ENCODE measurements around the gene PTPRJ. TPM values are rescaled to one million over a fixed set of nuclear protein-coding genes. Genes with fewer than 3 reads are reported as not detected.

PTPRJ gene
- total and polyA plus RNA-seq, 2 donors (not counting 3 experiments of a cell fraction or from before 2014, with no cell fraction given) = 3.1 to 7.7 TPM

DNA sequence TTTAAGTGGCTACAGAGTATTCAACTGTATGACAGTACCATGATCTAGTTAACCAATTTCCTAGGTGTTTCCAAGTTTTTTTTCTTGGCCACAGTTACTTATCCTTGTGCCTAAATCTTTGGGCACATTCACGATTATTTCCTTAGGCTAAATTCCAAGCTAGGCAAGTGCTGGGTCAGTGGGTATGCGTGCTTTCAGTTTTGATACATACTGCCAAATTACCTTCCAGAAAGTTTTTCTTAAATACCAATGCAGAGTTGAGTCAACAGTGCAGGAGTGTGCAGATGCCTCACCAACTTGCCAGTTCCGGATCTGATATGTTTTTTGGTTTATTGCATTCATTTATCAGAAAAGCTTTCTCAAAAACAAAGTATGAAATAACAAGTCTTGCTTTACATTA is 168.4 kb downstream of the PTPRJ start:
- H2AFZ ChIP-seq (ENCODE audit: low read depth, low read length) = no peak overlapping the region
- no peak overlapping the region for H3K4me2 ChIP-seq (ENCODE audit: insufficient read depth, low read length)
- no peaks in the 10 kb centered on the region for H3K27me3 ChIP-seq (ENCODE audit: control insufficient read depth in 2 of 2, insufficient read depth in 2 of 2, low read length in 2 of 2)
- BruUV-seq (replicated peaks) = no TSS peak
- H3K4me1 ChIP-seq (ENCODE audit: control insufficient read depth, extremely low read depth, insufficient read depth, low read length) = peaks cover 17% of the 10 kb centered on the region
- TF ChIP-seq JUN (IDR thresholded peaks at IDR 0.05; ENCODE audit: borderline replicate concordance, insufficient read depth, insufficient read length, low read depth) (no peak), FOS (IDR thresholded peaks at IDR 0.05; ENCODE audit: borderline replicate concordance, insufficient read depth, low read length) (no peak), POLR2A (IDR thresholded peaks at IDR 0.05; ENCODE audit: low read depth, low read length) (no peak), EZH2 (IDR thresholded peaks at IDR 0.05; ENCODE audit: borderline replicate concordance, low read depth, low read length, severe bottlenecking) (no peak)
- TF ChIP-seq, protein P1, sequence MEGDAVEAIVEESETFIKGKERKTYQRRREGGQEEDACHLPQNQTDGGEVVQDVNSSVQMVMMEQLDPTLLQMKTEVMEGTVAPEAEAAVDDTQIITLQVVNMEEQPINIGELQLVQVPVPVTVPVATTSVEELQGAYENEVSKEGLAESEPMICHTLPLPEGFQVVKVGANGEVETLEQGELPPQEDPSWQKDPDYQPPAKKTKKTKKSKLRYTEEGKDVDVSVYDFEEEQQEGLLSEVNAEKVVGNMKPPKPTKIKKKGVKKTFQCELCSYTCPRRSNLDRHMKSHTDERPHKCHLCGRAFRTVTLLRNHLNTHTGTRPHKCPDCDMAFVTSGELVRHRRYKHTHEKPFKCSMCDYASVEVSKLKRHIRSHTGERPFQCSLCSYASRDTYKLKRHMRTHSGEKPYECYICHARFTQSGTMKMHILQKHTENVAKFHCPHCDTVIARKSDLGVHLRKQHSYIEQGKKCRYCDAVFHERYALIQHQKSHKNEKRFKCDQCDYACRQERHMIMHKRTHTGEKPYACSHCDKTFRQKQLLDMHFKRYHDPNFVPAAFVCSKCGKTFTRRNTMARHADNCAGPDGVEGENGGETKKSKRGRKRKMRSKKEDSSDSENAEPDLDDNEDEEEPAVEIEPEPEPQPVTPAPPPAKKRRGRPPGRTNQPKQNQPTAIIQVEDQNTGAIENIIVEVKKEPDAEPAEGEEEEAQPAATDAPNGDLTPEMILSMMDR (IDR thresholded peaks at IDR 0.05; ENCODE audit: extremely low read depth in 1 of 2, insufficient read depth in 1 of 2, low read depth in 1 of 2, low read length in 2 of 2) = no peak
- TF ChIP-seq, protein P2, sequence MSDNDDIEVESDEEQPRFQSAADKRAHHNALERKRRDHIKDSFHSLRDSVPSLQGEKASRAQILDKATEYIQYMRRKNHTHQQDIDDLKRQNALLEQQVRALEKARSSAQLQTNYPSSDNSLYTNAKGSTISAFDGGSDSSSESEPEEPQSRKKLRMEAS (IDR thresholded peaks at IDR 0.05; ENCODE audit: insufficient read depth, insufficient read length) = no peak
- ChIA-PET POLR2A (no interaction called here), CTCF (interaction anchor here (1.0 to 1.7 kb wide), 4 partner anchors 9 to 85 kb away, joined by 3 to 5 read pairs (median 3); no protein-coding TSS in a partner anchor)
- FAIRE-seq (no peak), DNase-seq (ENCODE audit: low read depth, low spot score) (peak; percentile 16)
- H3K36me3 ChIP-seq (ENCODE audit: control insufficient read depth in 2 of 2, extremely low read depth in 1 of 2, insufficient read depth in 2 of 2, low read length in 2 of 2) = peaks cover 0 to 4% of the 10 kb centered on the region in 2 experiments
- no peak overlapping the region for H3K27ac ChIP-seq (ENCODE audit: insufficient read depth, low read depth, low read length)
- intact Hi-C loops (cut with micrococcal nuclease) (no loop called here), dilution Hi-C loops (cut with MboI; ENCODE audit: extremely low pct_ligation_motif_present, low sequenced_read_pairs) (no loop called here)
- H3K9me3 ChIP-seq (replicated peaks; ENCODE audit: control insufficient read depth, insufficient read depth, low read length) = no peaks in the 10 kb centered on the region
- no peaks in the 10 kb centered on the region for H3K9me1 ChIP-seq (replicated peaks; ENCODE audit: control insufficient read depth, extremely low read depth, insufficient read depth, low read length)
- H3K4me3 ChIP-seq (replicated peaks in 1 of 3; ENCODE audit: insufficient read depth in 1 of 3, low read depth in 1 of 3, low read length in 3 of 3) = no peak overlapping the region
- no peak overlapping the region for H3K9ac ChIP-seq (replicated peaks; ENCODE audit: extremely low read depth, insufficient read depth, low read length)
- H4K20me1 ChIP-seq (replicated peaks; ENCODE audit: control insufficient read depth, extremely low read depth, insufficient read depth, low read length) = no peaks in the 10 kb centered on the region
- no peaks in the 10 kb centered on the region for H3K79me2 ChIP-seq (ENCODE audit: control insufficient read depth, insufficient read depth, low read length)

Data from endothelial cell of umbilical vein (primary cell).